Chondrocyte (in vitro differentiated cells): ENCODE measurements around the gene SELL. TPM values are rescaled to one million over a fixed set of nuclear protein-coding genes. Genes with fewer than 3 reads are reported as not detected.
"Not testable (repeated sequence)": the region's sequence is repeated elsewhere in the genome, so short reads cannot be mapped to it uniquely, and the experiment has no call there.

Source experiments
- DNase-seq: peaks from one replicate; pipeline ENCODE4 v3.0.0; 2021; ENCODE audit warnings: mixed read lengths, low spot score
- H3K27ac Mint-ChIP-seq: one replicate; pipeline ENCODE4 v1.8.0; 2021; ENCODE audit warnings: mild to moderate bottlenecking, moderate library complexity, mixed read lengths; ENCODE audit not compliant: unreplicated experiment
- H3K27me3 Mint-ChIP-seq: 2 replicates; pipeline ENCODE4 v1.8.0; 2021; ENCODE audit warnings: low read depth, mixed read lengths
- H3K36me3 Mint-ChIP-seq: 2 replicates; pipeline ENCODE4 v1.8.0; 2021; ENCODE audit warnings: low read depth, mixed read lengths
- H3K4me1 Mint-ChIP-seq: 2 replicates; pipeline ENCODE4 v1.8.0; 2021; ENCODE audit warnings: low read depth, mild to moderate bottlenecking, mixed read lengths
- H3K4me3 Mint-ChIP-seq: one replicate; pipeline ENCODE4 v1.8.0; 2021; ENCODE audit warnings: mild to moderate bottlenecking, moderate library complexity, mixed read lengths; ENCODE audit not compliant: unreplicated experiment
- H3K9me3 Mint-ChIP-seq: 2 replicates; pipeline ENCODE4 v1.8.0; 2021; ENCODE audit warnings: low read depth, mixed read lengths
- CTCF ChIP-seq: fragments of 200-600 bp; sonication (generic); IDR thresholded peaks from 2 replicates; pipeline ENCODE4 v1.5.0; 2021; ENCODE audit warnings: antibody characterized with exemption, mild to moderate bottlenecking, moderate library complexity
- total RNA-seq: library from RNA; stranded (reverse); gene quantifications from 3 replicates; pipeline ENCODE4 v1.2.1, GENCODE V29; 2021

Gene SELL
- total RNA-seq, 1 donor from 2014 or later = not detected

- Mint-ChIP-seq H3K4me1 (no peaks in the 10 kb centered on the region), H3K27me3 (peaks cover 22% of the 10 kb centered on the region), H3K36me3 (no peaks in the 10 kb centered on the region), H3K27ac (no peak overlapping the region), H3K9me3 (no peaks in the 10 kb centered on the region), H3K4me3 (no peak overlapping the region)
- no peak for TF ChIP-seq CTCF
- DNase-seq = no peak
Measured at GRCh38 chr1:169689395-169689794, 22.0 kb downstream of the SELL start.

GRCh38 chr1:169688377-169688776 lies 23.0 kb downstream of the SELL start:
- H3K27ac Mint-ChIP-seq, H3K9me3 Mint-ChIP-seq, H3K4me3 Mint-ChIP-seq, DNase-seq, H3K36me3 Mint-ChIP-seq, H3K4me1 Mint-ChIP-seq: not testable (repeated sequence)
- peaks cover 22% of the 10 kb centered on the region for H3K27me3 Mint-ChIP-seq

- Mint-ChIP-seq H3K36me3 (peaks cover 2% of the 10 kb centered on the region), H3K27me3 (peaks cover 18% of the 10 kb centered on the region), H3K27ac (no peak overlapping the region), H3K9me3 (no peaks in the 10 kb centered on the region), H3K4me3 (no peak overlapping the region), H3K4me1 (no peaks in the 10 kb centered on the region)
- TF ChIP-seq CTCF = no peak
- no peak for DNase-seq
Measured at GRCh38 chr1:169683661-169684060, 27.8 kb downstream of the SELL start.

- H3K27ac Mint-ChIP-seq, H3K36me3 Mint-ChIP-seq, DNase-seq, H3K4me3 Mint-ChIP-seq, H3K4me1 Mint-ChIP-seq, H3K9me3 Mint-ChIP-seq: not testable (repeated sequence)
- H3K27me3 Mint-ChIP-seq = peaks cover 18% of the 10 kb centered on the region
Measured at GRCh38 chr1:169683168-169683567, 28.3 kb downstream of the SELL start.

- no peak for DNase-seq
- peaks cover 2% of the 10 kb centered on the region for H3K36me3 Mint-ChIP-seq
- no peak for TF ChIP-seq CTCF
- no peaks in the 10 kb centered on the region for H3K4me1 Mint-ChIP-seq
- H3K9me3 Mint-ChIP-seq = no peaks in the 10 kb centered on the region
- no peak overlapping the region for H3K4me3 Mint-ChIP-seq
- H3K27ac Mint-ChIP-seq = no peak overlapping the region
- peaks cover 20% of the 10 kb centered on the region for H3K27me3 Mint-ChIP-seq
Measured at GRCh38 chr1:169682071-169682470, 29.3 kb downstream of the SELL start.

GRCh38 chr1:169681140-169681539 lies 30.3 kb downstream of the SELL start:
- TF ChIP-seq CTCF = no peak
- Mint-ChIP-seq H3K36me3 (peaks cover 2% of the 10 kb centered on the region), H3K27me3 (peaks cover 23% of the 10 kb centered on the region), H3K9me3 (no peaks in the 10 kb centered on the region), H3K27ac (no peak overlapping the region), H3K4me3 (no peak overlapping the region), H3K4me1 (no peaks in the 10 kb centered on the region)
- DNase-seq = no peak
